Activated CD4-positive, alpha-beta T cell treated with anti-CD3 and anti-CD28 coated beads for 1 hour (primary cell): ENCODE data around the gene PDE4B.

Experiments used
- DNase-seq: peaks from one replicate; pipeline ENCODE4 v3.0.0-alpha.2; 2020

PDE4B gene

GRCh38 chr1:65890201-65890843 is 97.6 kb downstream of the PDE4B start:
- no peak for DNase-seq

DNA sequence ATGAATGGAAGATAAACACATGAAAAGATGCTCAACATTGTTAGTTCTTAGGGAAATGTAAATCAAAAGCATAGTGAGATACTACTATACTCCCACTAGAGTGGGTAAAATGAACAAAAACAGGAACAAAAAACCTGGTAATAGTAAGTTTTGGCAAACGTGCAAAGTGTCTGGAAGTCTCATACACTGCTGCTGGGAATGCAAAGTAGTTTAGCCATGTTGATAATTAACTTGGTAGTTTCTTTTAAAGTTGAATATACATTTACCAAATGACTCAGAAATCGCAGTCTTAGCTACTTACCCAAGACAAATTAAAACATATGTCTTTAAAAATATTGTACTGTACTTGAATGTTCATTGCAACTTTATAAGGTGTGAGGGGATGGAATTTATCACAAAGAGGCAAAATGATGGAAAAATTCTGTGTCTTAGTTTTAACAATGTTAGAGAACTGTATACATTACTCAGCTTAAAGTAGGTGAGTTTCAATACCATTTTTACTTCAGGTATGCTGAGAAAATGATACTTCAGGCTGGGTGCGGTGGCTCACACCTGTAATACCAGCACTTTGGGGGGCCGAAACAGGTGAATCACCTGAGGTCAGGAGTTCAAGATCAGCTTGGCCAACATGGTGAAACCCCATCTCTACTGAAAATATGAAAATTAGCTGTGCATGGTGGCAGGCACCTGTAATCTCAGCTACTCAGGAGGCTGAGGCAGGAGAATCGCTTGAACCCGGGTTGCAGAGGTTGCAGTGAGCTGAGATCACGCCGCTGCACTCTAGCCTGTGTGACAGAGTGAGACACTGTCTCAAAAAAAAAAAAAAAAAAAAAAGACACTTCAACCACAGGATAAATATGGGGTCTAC is 102.3 kb downstream of the PDE4B start:
- DNase-seq: no peak

DNA sequence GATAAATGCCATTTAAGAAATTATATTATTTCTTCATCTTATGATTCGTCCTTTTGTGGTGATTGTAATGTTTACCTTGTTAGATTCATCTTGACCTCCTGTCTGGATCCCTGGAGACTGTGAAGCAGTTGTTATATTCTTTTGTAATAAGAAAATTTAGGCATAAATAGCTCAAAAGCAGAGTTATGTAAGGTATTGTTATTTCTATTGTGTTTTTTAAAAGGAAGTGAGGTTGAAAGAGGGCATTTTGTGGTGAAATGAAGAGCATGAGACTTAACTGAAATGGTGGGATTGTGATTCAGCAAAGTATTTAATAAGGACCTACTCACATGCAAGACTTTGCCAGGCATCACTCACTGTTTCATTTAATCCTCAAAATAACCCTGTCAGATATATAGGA is 104.0 kb downstream of the PDE4B start:
- no peak for DNase-seq

DNA sequence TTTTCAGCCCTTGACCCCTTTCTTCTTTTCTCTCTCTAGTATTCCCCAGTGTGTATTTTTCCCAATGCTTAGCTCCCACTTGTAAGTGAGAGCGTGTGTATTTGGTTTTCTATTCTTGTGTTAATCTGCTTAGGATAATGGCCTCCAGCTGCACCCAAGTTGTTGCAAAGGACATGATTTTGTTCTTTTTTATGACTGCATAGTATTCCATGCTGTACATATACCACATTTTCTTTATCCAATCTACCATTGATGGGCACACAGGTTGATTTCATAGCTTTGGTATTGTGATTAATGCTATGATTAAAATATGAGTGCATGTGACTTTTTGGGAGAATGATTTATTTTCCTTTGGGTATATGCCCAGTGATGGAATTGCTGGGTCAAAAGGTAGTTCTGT is 104.8 kb downstream of the PDE4B start:
- no peak for DNase-seq

- DNase-seq: no peak
Observed at GRCh38 chr1:65904681-65905083, 112.0 kb downstream of the PDE4B start.

DNA sequence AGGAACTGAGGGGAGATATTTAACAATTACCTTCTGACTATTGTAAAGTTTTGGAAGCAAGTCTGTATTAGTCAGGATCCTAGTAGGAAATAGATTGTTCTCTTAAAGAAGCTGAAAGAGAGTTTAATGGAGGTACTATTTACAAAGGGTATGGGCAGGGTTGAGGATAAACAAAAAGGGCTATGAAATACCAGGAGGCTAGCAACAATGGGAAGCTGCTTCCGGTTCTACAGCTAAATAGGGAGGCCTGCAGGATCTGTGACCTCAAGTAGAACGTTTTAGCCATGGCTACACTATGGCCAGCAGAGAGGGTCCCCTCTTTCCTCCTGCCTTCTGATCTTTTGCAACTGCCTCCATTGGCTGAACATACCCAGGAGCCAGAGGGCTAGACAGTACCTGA is 117.7 kb downstream of the PDE4B start:
- no peak for DNase-seq

- DNase-seq: no peak
Observed at GRCh38 chr1:65911679-65912078, 119.0 kb downstream of the PDE4B start.

GRCh38 chr1:65918564-65918963 is 125.9 kb downstream of the PDE4B start:
- no peak for DNase-seq

DNA sequence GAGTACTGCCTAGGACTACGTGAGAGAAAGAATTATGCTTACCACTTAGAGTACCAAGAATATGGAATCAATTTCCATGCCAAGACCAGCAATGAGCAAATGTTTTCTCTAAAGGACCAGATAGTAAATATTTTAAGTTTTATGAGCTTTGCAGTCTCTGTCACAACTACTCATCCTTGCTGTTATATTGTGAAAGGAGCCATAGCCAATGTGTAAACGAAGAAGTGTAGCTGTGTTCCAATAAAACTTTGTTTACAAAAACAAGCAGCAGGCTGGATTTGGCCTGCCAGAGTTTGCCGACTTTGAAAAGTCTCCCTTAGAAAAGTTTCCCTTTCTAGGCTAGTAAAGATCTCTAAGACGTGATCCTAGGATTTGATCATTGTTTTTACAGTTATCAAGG is 128.8 kb downstream of the PDE4B start:
- no peak for DNase-seq

DNA sequence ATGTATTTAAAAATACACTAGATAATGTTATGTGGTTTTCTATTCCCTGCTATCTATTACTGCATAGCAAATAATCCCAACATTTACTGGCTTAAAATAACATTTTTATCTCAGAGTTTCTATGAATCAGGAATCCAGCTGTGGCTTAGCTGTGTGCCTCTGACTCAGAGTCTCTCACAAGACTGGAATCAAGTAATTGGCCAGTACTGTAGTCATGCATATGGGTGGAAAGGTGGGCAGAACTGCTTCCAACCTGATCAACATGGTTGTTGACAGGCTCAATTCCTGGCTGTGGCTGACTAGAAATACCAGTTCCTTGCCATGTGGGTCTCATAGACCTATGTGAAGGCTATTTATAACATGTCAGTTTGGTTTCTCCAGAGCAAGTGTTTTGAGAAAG is 131.8 kb downstream of the PDE4B start:
- no peak for DNase-seq

- DNase-seq: no peak
Observed at GRCh38 chr1:65938506-65938905, 145.8 kb downstream of the PDE4B start.

- DNase-seq: no peak
Observed at GRCh38 chr1:65939191-65939590, 146.5 kb downstream of the PDE4B start.

GRCh38 chr1:65939636-65940035 is 146.9 kb downstream of the PDE4B start:
- no peak for DNase-seq

DNA sequence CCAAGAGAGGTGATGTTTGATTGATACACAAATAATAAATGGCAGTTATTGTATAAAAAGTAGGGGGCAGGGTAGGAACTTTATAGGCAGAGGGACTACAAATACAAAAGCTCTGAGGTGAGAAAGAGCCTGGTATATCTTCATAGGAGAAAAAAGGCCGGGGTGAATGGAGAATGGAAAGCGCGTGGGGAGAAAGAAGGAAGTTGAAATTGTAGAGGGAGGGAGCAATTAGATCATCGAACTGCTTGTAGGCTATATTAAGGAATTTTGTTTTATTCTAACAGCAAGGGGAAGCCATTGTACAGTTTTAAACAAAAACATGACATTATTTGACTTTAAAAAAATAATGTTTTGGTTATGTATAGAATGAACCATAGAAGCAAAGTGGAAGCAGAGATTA is 147.4 kb downstream of the PDE4B start:
- no peak for DNase-seq

DNA sequence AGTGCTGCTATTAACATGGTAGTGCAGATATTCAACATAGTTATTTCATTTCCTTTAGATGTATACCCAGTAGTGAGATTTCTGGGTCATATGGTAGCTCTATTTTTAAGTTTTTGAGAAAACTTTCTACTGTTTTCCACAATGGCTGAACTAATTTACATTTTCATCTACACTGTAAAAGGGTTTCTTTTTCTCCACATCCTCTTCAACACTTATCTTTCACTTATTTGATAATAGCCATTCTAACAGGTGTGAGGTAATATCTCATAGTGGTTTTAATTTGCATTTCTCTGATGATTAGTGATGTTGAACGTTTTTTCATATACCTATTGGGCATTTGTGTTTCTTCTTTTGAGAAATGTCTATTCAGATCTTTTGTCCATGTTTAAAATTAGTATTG is 149.8 kb downstream of the PDE4B start:
- no peak for DNase-seq

GRCh38 chr1:65946376-65946775 is 153.7 kb downstream of the PDE4B start:
- no peak for DNase-seq

DNA sequence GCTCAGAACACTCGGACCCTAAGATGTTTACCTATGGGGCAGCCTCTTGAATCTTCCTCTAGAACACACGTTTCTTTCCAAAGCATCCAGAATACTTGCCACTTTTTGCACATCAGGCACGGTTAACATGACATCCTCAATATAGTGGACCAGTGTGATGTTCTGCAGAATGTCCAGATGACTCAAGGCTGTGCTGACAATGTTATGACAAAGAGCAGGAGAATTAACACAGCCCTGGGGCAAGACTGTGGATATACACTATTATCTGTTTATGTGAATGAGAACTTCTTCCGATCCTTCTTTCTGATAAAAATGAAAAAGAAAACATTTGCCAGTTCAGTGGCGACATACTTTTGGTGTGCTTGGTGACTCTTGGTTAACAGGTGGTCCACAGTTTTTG is 154.3 kb downstream of the PDE4B start:
- DNase-seq: no peak

DNA sequence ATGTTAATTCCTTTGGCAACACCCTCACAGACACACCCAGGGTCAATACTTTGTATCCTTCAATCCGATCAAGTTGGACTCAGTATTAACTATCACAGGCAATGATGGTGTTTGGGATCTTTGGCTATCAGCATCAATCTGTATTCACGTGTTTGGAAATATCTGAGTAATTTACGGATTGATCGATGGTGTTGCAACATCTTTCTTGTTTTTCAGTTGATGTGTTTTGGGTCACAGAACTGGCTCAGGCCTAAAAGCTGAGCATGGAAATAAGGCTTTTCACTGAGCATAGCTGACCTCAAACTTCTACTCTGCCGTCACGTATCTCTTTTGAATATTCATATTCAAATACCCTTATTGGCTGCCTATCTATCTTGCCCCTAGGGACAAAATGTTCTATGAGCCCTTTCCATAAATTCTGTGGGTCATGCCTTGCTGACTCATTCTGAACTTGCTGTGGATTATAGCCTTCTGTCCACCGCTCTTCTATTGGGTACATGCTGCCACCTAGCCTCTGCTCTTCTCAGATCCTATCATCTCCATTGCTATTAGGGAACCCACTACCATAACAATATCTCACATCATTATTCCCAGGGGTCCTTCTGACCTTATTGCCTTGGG is 156.0 kb downstream of the PDE4B start:
- DNase-seq: no peak

GRCh38 chr1:65949230-65949626 is 156.5 kb downstream of the PDE4B start:
- DNase-seq: no peak

DNA sequence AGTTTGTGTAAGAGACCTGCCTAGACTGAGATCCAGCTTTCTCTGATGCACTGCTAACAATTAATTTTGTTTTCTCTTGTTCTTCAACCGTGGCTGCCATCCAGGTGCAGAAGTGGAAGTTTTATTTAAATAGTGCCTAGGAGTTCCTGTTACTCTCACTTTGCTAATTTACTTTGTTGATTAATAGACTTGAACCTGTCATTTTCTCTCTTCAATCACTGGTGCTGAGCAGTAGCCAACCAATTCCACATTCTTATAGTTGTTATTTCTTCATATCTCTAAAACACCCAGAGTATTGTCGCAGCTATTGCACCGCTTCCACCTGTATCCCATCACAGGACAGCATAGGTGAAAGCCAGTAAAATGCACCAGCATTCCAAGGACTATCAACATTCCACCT is 157.2 kb downstream of the PDE4B start:
- no peak for DNase-seq

- DNase-seq: no peak
Observed at GRCh38 chr1:65952696-65953095, 160.0 kb downstream of the PDE4B start.

- no peak for DNase-seq
Observed at GRCh38 chr1:65953170-65953569, 160.5 kb downstream of the PDE4B start.

GRCh38 chr1:65955071-65955470 is 162.4 kb downstream of the PDE4B start:
- DNase-seq: no peak

GRCh38 chr1:65955503-65955902 is 162.8 kb downstream of the PDE4B start:
- DNase-seq: no peak
